PC-9 (cell line): ENCODE results near the gene CGB7. TPM values are rescaled to one million over a fixed set of nuclear protein-coding genes. Genes with fewer than 3 reads are reported as not detected.
"Not testable (repeated sequence)": the region's sequence is repeated elsewhere in the genome, so short reads cannot be mapped to it uniquely, and the experiment has no call there.

Experiments used
- BruUV-seq: library from RNA; stranded (reverse); fragments of 400-500 nt; replicated peaks from 2 replicates; lab custom pipeline; 2021; lab: Mats Ljungman, UMichigan
- CTCF ChIA-PET: fragments of 300-600 bp; sonication (Branson Sonifier 250); formaldehyde crosslinking; loops from one replicate; lab custom pipeline; 2022; ENCODE audit warnings: antibody characterized with exemption; lab: Charles Lee
- POLR2A ChIA-PET: fragments of 300-600 bp; sonication (Branson Sonifier 250); formaldehyde crosslinking; loops from one replicate; lab custom pipeline; 2022; ENCODE audit warnings: antibody characterized with exemption; ENCODE audit not compliant: unreplicated experiment; lab: Charles Lee
- DNase-seq, 2 experiments: peaks; one replicate each; pipeline versions ENCODE4 v3.0.0 to v3.0.0-alpha.2; 2015 to 2022; ENCODE audit warnings: mixed read lengths in 1 of 2
- H2AFZ ChIP-seq: fragments of 200-600 bp; sonication (generic); 2 replicates; pipeline ENCODE4 v1.8.1; 2017; ENCODE audit warnings: antibody characterized with exemption
- H3F3A ChIP-seq: fragments of 200-600 bp; sonication (generic); 2 replicates; pipeline ENCODE4 v1.8.1; 2017; ENCODE audit warnings: antibody characterized with exemption, mild to moderate bottlenecking, low read depth; ENCODE audit not compliant: insufficient read depth
- H3K27ac ChIP-seq: fragments of 200-600 bp; sonication (generic); 2 replicates; pipeline ENCODE4 v1.6.1; 2016; ENCODE audit warnings: mixed run types
- H3K27me3 ChIP-seq: fragments of 200-600 bp; sonication (generic); 2 replicates; pipeline ENCODE4 v1.6.1; 2016; ENCODE audit warnings: low read depth, mixed run types; ENCODE audit not compliant: insufficient read depth
- H3K36me3 ChIP-seq: fragments of 200-600 bp; sonication (generic); 2 replicates; pipeline ENCODE4 v1.6.1; 2016; ENCODE audit warnings: low read depth, mixed run types
- H3K4me1 ChIP-seq: fragments of 200-600 bp; sonication (generic); replicated peaks from 2 replicates; pipeline ENCODE4 v1.6.1; 2016; ENCODE audit warnings: mixed run types; ENCODE audit not compliant: insufficient read depth
- H3K4me2 ChIP-seq: fragments of 200-600 bp; sonication (generic); 2 replicates; pipeline ENCODE4 v1.6.1; 2017; ENCODE audit warnings: mixed run types
- H3K4me3 ChIP-seq: fragments of 200-600 bp; sonication (generic); 2 replicates; pipeline ENCODE4 v1.6.1; 2016; ENCODE audit warnings: mixed run types
- H3K79me2 ChIP-seq: fragments of 200-600 bp; sonication (generic); 2 replicates; pipeline ENCODE4 v1.6.1; 2017; ENCODE audit warnings: low read depth, mixed run types
- H3K9me2 ChIP-seq: fragments of 200-600 bp; sonication (generic); 2 replicates; pipeline ENCODE4 v1.8.1; 2017; ENCODE audit warnings: mild to moderate bottlenecking; ENCODE audit not compliant: insufficient read depth
- H3K9me3 ChIP-seq: fragments of 200-600 bp; sonication (generic); 2 replicates; pipeline ENCODE4 v1.8.1; 2016; ENCODE audit warnings: low read depth; ENCODE audit not compliant: insufficient read depth
- H4K20me1 ChIP-seq: fragments of 200-600 bp; sonication (generic); 2 replicates; pipeline ENCODE4 v1.8.1; 2017; ENCODE audit not compliant: insufficient read depth
- EZH2 ChIP-seq: fragments of 200-600 bp; sonication (generic); IDR thresholded peaks from 2 replicates; pipeline ENCODE4 v1.8.0; 2017; ENCODE audit warnings: antibody characterized with exemption, low read depth
- intact Hi-C: fragments of 100-400 bp; cut with micrococcal nuclease; formaldehyde crosslinking; loops from one replicate; pipeline ENCODE4 v1.10.0; 2022; ENCODE audit not compliant: unreplicated experiment
- total RNA-seq: library from RNA; stranded (reverse); gene quantifications from 2 replicates; pipeline ENCODE4 v1.2.3, GENCODE V29; 2021
- TF ChIP-seq, protein P1 (sequence below): fragments of 200-600 bp; sonication (generic); conservative IDR thresholded peaks from 2 replicates; pipeline ENCODE4 v1.6.1; 2017; ENCODE audit warnings: mixed run types, antibody characterized with exemption, mild to moderate bottlenecking, moderate library complexity

Gene CGB7
- total RNA-seq, 1 experiment from 2014 or later = 4.8 TPM

DNA sequence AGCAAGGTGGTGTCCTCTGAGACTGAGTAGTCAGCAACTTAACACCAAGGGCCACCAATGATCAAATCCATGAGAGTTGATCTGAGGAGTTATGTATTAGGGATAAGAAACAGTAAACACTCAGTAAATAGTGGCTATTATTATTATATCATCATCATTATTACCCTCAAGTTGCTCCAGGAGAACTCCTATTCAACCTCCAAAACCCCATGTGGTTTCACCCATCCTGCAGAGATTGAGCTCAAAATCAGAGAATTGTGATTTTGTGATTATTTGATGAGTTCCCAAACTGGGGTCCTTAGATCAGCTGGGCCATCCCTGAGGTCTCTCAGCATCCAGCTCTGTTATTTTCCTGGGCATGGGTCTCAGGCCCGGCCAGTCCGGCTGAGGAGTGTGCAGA is 3.5 kb upstream of the CGB7 start:
- Histone ChIP-seq H3K79me2 (no peaks in the 10 kb centered on the region), H3K9me3 (no peaks in the 10 kb centered on the region), H3K27ac (no peak overlapping the region), H3K27me3 (0 out of 2 replicates have a peak, but pooled peaks cover under 1% of the 10 kb centered on the region), H3K9me2 (no peaks in the 10 kb centered on the region), H3F3A (peaks cover 33% of the 10 kb centered on the region), H3K36me3 (no peaks in the 10 kb centered on the region), H3K4me1 (peaks cover 17% of the 10 kb centered on the region; the same call in 1 of the 2 replicates), H4K20me1 (no peaks in the 10 kb centered on the region), H2AFZ (no peak overlapping the region), H3K4me2 (no peak overlapping the region), H3K4me3 (no peak overlapping the region)
- ChIA-PET CTCF (no interaction called here), POLR2A (no interaction called here)
- TF ChIP-seq, protein P1, sequence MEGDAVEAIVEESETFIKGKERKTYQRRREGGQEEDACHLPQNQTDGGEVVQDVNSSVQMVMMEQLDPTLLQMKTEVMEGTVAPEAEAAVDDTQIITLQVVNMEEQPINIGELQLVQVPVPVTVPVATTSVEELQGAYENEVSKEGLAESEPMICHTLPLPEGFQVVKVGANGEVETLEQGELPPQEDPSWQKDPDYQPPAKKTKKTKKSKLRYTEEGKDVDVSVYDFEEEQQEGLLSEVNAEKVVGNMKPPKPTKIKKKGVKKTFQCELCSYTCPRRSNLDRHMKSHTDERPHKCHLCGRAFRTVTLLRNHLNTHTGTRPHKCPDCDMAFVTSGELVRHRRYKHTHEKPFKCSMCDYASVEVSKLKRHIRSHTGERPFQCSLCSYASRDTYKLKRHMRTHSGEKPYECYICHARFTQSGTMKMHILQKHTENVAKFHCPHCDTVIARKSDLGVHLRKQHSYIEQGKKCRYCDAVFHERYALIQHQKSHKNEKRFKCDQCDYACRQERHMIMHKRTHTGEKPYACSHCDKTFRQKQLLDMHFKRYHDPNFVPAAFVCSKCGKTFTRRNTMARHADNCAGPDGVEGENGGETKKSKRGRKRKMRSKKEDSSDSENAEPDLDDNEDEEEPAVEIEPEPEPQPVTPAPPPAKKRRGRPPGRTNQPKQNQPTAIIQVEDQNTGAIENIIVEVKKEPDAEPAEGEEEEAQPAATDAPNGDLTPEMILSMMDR = no peak
- TF ChIP-seq EZH2 = no peak
- intact Hi-C loops = no loop called here
- DNase-seq = no peak
- no TSS peak for BruUV-seq

DNA sequence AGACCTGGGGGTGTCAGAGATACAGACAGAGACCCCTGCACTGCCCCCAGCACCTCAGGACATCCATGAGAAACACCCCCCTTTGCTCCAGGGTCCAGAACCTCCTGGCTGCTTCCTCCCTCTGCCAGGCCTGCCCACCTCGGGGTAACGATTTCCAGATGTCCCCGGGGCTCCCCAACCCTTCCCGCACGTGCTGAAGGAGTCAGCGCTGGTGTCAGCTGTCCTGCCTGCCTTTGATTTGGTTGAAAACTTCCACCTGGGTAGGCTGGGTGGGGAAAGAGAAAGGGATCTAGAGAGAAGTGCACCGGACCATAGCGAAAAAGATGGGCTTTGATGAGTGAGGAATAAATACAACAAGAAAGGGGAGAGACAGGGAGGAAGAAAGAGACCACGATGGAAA is 1.5 kb upstream of the CGB7 start:
- Histone ChIP-seq H3K4me3 (no peak overlapping the region), H3K79me2 (no peaks in the 10 kb centered on the region), H3K4me1 (0 out of 2 replicates have a peak, but pooled peaks cover 12% of the 10 kb centered on the region), H2AFZ (no peak overlapping the region), H4K20me1 (no peaks in the 10 kb centered on the region), H3K27me3 (no peaks in the 10 kb centered on the region), H3K27ac (no peak overlapping the region), H3K9me2 (no peaks in the 10 kb centered on the region), H3F3A (peaks cover 28% of the 10 kb centered on the region), H3K4me2 (no peak overlapping the region), H3K9me3 (no peaks in the 10 kb centered on the region), H3K36me3 (no peaks in the 10 kb centered on the region)
- BruUV-seq = no TSS peak
- TF ChIP-seq EZH2 = no peak
- TF ChIP-seq, protein P1 = no peak
- no peak for DNase-seq
- intact Hi-C loops = loop anchor here (5.0 kb wide), 1 partner anchor 42 kb away; the partner anchor contains the start of gene LHB
- POLR2A ChIA-PET = no interaction called here
- CTCF ChIA-PET = no interaction called here

GRCh38 chr19:49058562-49058961 is 1.0 kb upstream of the CGB7 start:
- Histone ChIP-seq H3K4me1 (0 out of 2 replicates have a peak, but pooled peaks cover 10% of the 10 kb centered on the region), H3F3A (peaks cover 23% of the 10 kb centered on the region), H3K27me3 (no peaks in the 10 kb centered on the region), H3K36me3 (no peaks in the 10 kb centered on the region), H4K20me1 (no peaks in the 10 kb centered on the region), H2AFZ (no peak overlapping the region), H3K4me3 (no peak overlapping the region), H3K9me2 (no peaks in the 10 kb centered on the region), H3K79me2 (no peaks in the 10 kb centered on the region), H3K9me3 (no peaks in the 10 kb centered on the region), H3K27ac (no peak overlapping the region), H3K4me2 (no peak overlapping the region)
- ChIA-PET CTCF (no interaction called here), POLR2A (no interaction called here)
- intact Hi-C loops = loop anchor here (5.0 kb wide), 1 partner anchor 41 kb away; the partner anchor contains the start of gene LHB
- DNase-seq = no peak
- TF ChIP-seq EZH2 = no peak
- TF ChIP-seq, protein P1 = no peak
- BruUV-seq = no TSS peak

- ChIA-PET POLR2A (interaction anchor here (0.6 to 0.7 kb wide), 2 partner anchors 64 to 897 kb away, joined by 3 read pairs; partner anchors contain the start of gene GYS1), CTCF (interaction anchor here (1.0 kb wide), 1 partner anchor 64 kb away, joined by 3 read pairs; the partner anchor contains the start of gene GYS1)
- H3K9me2 ChIP-seq, H4K20me1 ChIP-seq, H3K79me2 ChIP-seq, H3K36me3 ChIP-seq, H3K27me3 ChIP-seq, H3K9me3 ChIP-seq, H2AFZ ChIP-seq, DNase-seq, H3K27ac ChIP-seq: not testable (repeated sequence)
- Histone ChIP-seq H3F3A (peaks cover 22% of the 10 kb centered on the region), H3K4me3 (peak overlapping the region; percentile 63), H3K4me2 (peak overlapping the region; percentile 94), H3K4me1 (0 out of 2 replicates have a peak, but pooled peaks cover 10% of the 10 kb centered on the region)
- intact Hi-C loops = loop anchor here (5.0 kb wide), 1 partner anchor 40 kb away; the partner anchor contains the start of gene LHB
- TSS peak; percentile 32 for BruUV-seq
Measured at GRCh38 chr19:49056902-49057596, 500 bp downstream of the CGB7 start.
